Measurements from ENCODE around the gene COL19A1.

GRCh38 chr6:70252604-70253003 lies 386.2 kb downstream of the COL19A1 start:
- TF ChIP-seq CTCF (conservative IDR thresholded peaks at IDR 0.05; ENCODE audit: low read length) (no peak), EZH2phosphoT487 (IDR thresholded peaks at IDR 0.05; ENCODE audit: borderline replicate concordance, low read depth, low read length) (no peak)
